HG02623 (cell line): ENCODE data around the gene FOXD4L3.
"Not testable (repeated sequence)": the region's sequence is repeated elsewhere in the genome, so short reads cannot be mapped to it uniquely, and the experiment has no call there.

Source experiments
- ATAC-seq: cut with Tn5 transposase; IDR thresholded peaks from one replicate; pipeline ENCODE4 v1.9.1; 2021; ENCODE audit warnings: moderate library complexity; ENCODE audit not compliant: unreplicated experiment

The FOXD4L3 gene

GRCh38 chr9:68302567-68302966, at the start of gene FOXD4L3:
Gene FOXD4L3 (plus strand): TSS chr9:68302867. CDS start chr9:68302952, 85 bp downstream.
- ATAC-seq, result not testable (repeated sequence)

- not testable (repeated sequence) for ATAC-seq
Observed at GRCh38 chr9:68281041-68281440, 21.6 kb upstream of the FOXD4L3 start.

GRCh38 chr9:68303771-68304170, 1.1 kb downstream of the FOXD4L3 start:
- not testable (repeated sequence) for ATAC-seq

GRCh38 chr9:68304212-68304611, 1.5 kb downstream of the FOXD4L3 start:
- not testable (repeated sequence) for ATAC-seq

GRCh38 chr9:68304777-68305176, 2.1 kb downstream of the FOXD4L3 start:
- not testable (repeated sequence) for ATAC-seq

- ATAC-seq, result not testable (repeated sequence)
Observed at GRCh38 chr9:68305680-68306285, 3.1 kb downstream of the FOXD4L3 start.

GRCh38 chr9:68306391-68306964, 3.8 kb downstream of the FOXD4L3 start:
- not testable (repeated sequence) for ATAC-seq

GRCh38 chr9:68307127-68307526, 4.5 kb downstream of the FOXD4L3 start:
- ATAC-seq, result not testable (repeated sequence)

- ATAC-seq, result not testable (repeated sequence)
Observed at GRCh38 chr9:68307654-68308053, 5.0 kb downstream of the FOXD4L3 start.

GRCh38 chr9:68311208-68311607, 8.5 kb downstream of the FOXD4L3 start:
- ATAC-seq, result not testable (repeated sequence)

GRCh38 chr9:68318209-68318608, 15.5 kb downstream of the FOXD4L3 start:
- ATAC-seq, result not testable (repeated sequence)

GRCh38 chr9:68323749-68324148, 21.1 kb downstream of the FOXD4L3 start:
- ATAC-seq, result not testable (repeated sequence)

GRCh38 chr9:68324518-68324917, 21.9 kb downstream of the FOXD4L3 start:
- not testable (repeated sequence) for ATAC-seq

GRCh38 chr9:68329106-68329505, 26.4 kb downstream of the FOXD4L3 start:
- ATAC-seq, result not testable (repeated sequence)

GRCh38 chr9:68330531-68331173, 28.0 kb downstream of the FOXD4L3 start:
- ATAC-seq, result not testable (repeated sequence)

GRCh38 chr9:68332122-68332521, 29.5 kb downstream of the FOXD4L3 start:
- not testable (repeated sequence) for ATAC-seq

GRCh38 chr9:68335935-68336334, 33.3 kb downstream of the FOXD4L3 start:
- not testable (repeated sequence) for ATAC-seq

GRCh38 chr9:68336639-68337339, 34.1 kb downstream of the FOXD4L3 start:
- ATAC-seq, result not testable (repeated sequence)

GRCh38 chr9:68338000-68338399, 35.3 kb downstream of the FOXD4L3 start:
- ATAC-seq, result not testable (repeated sequence)

GRCh38 chr9:68342265-68343025, 39.8 kb downstream of the FOXD4L3 start:
- peak; percentile 78 for ATAC-seq

GRCh38 chr9:68343242-68343641, 40.6 kb downstream of the FOXD4L3 start:
- ATAC-seq, result not testable (repeated sequence)
